Ovary (tissue), 9 donors: ENCODE results near the gene GSG1L. TPM values are rescaled to one million over a fixed set of nuclear protein-coding genes. Genes with fewer than 3 reads are reported as not detected.
"Not testable (repeated sequence)": the region's sequence is repeated elsewhere in the genome, so short reads cannot be mapped to it uniquely, and the experiment has no call there.

Experiments used
- DNase-seq, 5 donors: peaks; one replicate each; pipeline ENCODE4 v3.0.0-alpha.2; 2019 to 2020
- H3K27ac ChIP-seq, 2 donors: fragments of 200-600 bp; one replicate each; pipeline versions ENCODE4 v1.5.1 to v1.8.0; 2019 to 2022
- H3K27me3 ChIP-seq: fragments of 200-600 bp; one replicate; pipeline ENCODE4 v1.8.0; 2022
- H3K36me3 ChIP-seq: fragments of 200-600 bp; sonication (generic); one replicate; pipeline ENCODE4 v1.5.1; 2019
- H3K4me1 ChIP-seq: one replicate; pipeline ENCODE4 v1.8.1; 2013; ENCODE audit warnings: mild to moderate bottlenecking, moderate library complexity; ENCODE audit not compliant: insufficient read depth
- H3K4me3 ChIP-seq: fragments of 200-600 bp; sonication (generic); one replicate; pipeline ENCODE4 v1.5.1; 2017
- H3K9me3 ChIP-seq, 2 donors: fragments of 200-600 bp in 1 of 2; sonication (generic) in 1 of 2; one replicate each; pipeline versions ENCODE4 v1.5.1 to v1.8.1; 2013 to 2019; ENCODE audit warnings: mild to moderate bottlenecking in 1 of 2, moderate library complexity in 1 of 2
- EP300 ChIP-seq: sonication (generic); formaldehyde crosslinking; IDR thresholded peaks from one replicate; pipeline ENCODE4 v1.6.1; 2017; ENCODE audit warnings: antibody characterized with exemption
- POLR2A ChIP-seq: fragments of 450-650 bp; IDR thresholded peaks from one replicate; pipeline ENCODE4 v1.6.1; 2017; ENCODE audit warnings: antibody characterized with exemption, mild to moderate bottlenecking, moderate library complexity
- WGBS, 3 donors: extraction: QIAGEN DNeasy Blood & Tissue Kit in 1 of 3; methylation state at CpG; one replicate each; pipeline versions ENCODE4 v1.1.5 to v1.1.7; 2013 to 2017; 5-methylcytosine and 5-hydroxymethylcytosine counted together
- intact Hi-C, 4 donors: fragments of 100-400 bp; cut with DNase I; formaldehyde crosslinking; loops; one replicate each; pipeline versions ENCODE4 v1.11.0 to v1.15.1; 2022 to 2023
- polyA plus RNA-seq, 2 donors: library from polyadenylated mRNA; stranded (reverse); fragments of 200-250 nt in 1 of 2; fragments of 350-450 nt in 1 of 2; fragmentation: Illumina TruSeq in 1 of 2; extraction: RNeasy Lipid Tissue Mini Kit (QIAGEN cat#74804) in 1 of 2; gene quantifications; one replicate each; pipeline ENCODE4 v1.2.3, GENCODE V29; 2013 to 2014
- total RNA-seq, 7 donors: library from RNA; depleted of rRNA in 2 of 7; stranded (reverse); fragments of >200 nt in 2 of 7; fragmentation: NEBNext Ultra II Directional in 3 of 7; extraction: Animal tissue kit (Norgen Biotek cat#: 25700) in 3 of 7; gene quantifications; one replicate each; pipeline versions ENCODE4 v1.1.0 to v1.2.4, GENCODE V29; 2016 to 2023
- TF ChIP-seq, protein P1 (sequence below), 3 donors: fragments of 450-650 bp in 2 of 3; fragments of 200-600 bp in 1 of 3; IDR thresholded peaks; one replicate each; pipeline versions ENCODE4 v1.5.1 to v1.8.0; 2016 to 2022; ENCODE audit warnings: antibody characterized with exemption in 3 of 3, mild to moderate bottlenecking in 1 of 3
- donor health status: DM: no; HTN: no; CAD: no; lungs with moderate emphysema.
- donor health status: DM: no; HTN: no; CAD: no.
- donor health status: Bipolar disorder and iron deficiency.
- donor health status: DM: yes; HTN: yes; CAD: no.
- donor health status: DM: no; HTN: no; CAD: no.
- donor health status: DM: yes; HTN: yes; CAD: no.

The GSG1L gene
- total and polyA plus RNA-seq, 9 donors = 0.30 to 1.1 (median 0.46) TPM; not detected in 4

DNA sequence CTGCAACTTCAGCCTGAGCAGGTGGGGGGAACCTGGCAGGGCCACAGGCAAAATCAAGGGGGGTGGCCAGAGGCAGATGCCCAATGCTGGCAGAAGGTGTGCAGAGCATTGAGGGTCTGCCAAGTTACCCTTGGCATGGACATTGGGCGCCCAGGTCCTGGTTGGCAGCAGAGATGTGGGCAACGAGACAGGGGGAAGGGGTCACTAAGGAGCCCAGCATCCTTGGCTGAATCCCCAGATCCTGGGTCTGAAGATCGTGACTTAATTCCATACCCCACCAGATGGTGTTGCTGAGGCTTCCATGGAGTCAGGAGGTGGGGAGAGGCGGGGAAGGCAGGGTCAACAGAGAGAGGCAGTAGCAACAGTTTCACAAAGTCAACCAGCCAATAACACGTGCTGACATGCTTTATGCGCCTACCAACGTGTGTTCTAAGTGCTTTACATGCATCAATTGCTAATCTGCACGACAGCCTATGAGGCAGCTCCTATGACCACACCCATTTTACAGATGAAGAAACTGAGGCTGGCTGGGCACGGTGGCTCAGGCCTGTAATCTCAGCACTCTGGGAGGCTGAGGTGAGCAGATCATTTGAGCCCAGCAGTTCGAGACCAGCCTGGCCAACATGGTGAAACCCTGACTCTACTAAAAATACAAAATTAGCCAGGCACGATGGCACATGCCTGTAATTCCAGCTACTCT, 83.3 kb downstream of the GSG1L start:
- 55 to 65% (median 60%) methylated on average over 11 of the region's 11 CpGs for WGBS, 3 donors
- Histone ChIP-seq H3K27ac (no peak overlapping the region), H3K4me3 (no peak overlapping the region), H3K36me3 (no peaks in the 10 kb centered on the region), H3K4me1 (no peaks in the 10 kb centered on the region), H3K27me3 (no peaks in the 10 kb centered on the region), H3K9me3 (no peaks in the 10 kb centered on the region)
- no peak for DNase-seq
- intact Hi-C loops = no loop called here
- TF ChIP-seq, protein P1, sequence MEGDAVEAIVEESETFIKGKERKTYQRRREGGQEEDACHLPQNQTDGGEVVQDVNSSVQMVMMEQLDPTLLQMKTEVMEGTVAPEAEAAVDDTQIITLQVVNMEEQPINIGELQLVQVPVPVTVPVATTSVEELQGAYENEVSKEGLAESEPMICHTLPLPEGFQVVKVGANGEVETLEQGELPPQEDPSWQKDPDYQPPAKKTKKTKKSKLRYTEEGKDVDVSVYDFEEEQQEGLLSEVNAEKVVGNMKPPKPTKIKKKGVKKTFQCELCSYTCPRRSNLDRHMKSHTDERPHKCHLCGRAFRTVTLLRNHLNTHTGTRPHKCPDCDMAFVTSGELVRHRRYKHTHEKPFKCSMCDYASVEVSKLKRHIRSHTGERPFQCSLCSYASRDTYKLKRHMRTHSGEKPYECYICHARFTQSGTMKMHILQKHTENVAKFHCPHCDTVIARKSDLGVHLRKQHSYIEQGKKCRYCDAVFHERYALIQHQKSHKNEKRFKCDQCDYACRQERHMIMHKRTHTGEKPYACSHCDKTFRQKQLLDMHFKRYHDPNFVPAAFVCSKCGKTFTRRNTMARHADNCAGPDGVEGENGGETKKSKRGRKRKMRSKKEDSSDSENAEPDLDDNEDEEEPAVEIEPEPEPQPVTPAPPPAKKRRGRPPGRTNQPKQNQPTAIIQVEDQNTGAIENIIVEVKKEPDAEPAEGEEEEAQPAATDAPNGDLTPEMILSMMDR (IDR thresholded peaks at IDR 0.05) = no peak
- TF ChIP-seq EP300 (no peak), POLR2A (no peak)

DNA sequence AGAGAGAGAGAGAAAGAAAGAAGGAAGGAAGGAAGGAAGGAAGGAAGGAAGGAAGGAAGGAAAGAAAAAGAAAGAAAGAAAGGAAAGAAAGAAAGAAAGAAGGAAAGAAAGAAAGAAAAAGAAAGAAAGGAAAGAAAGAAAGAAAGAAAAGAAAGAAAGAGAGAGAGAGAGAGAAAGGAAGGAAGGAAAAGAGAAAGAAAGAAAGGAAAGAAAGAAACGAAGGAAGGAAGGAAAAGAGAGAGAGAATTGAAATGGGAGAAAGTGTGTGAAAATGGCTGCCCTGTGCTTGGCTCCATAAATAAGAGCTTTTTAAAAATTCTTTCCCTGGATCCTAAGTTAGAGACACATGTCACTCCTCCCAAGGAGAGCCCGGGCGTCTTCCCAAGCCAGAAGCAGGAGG, 83.8 kb downstream of the GSG1L start:
- H3K36me3 ChIP-seq = not testable (repeated sequence)

DNA sequence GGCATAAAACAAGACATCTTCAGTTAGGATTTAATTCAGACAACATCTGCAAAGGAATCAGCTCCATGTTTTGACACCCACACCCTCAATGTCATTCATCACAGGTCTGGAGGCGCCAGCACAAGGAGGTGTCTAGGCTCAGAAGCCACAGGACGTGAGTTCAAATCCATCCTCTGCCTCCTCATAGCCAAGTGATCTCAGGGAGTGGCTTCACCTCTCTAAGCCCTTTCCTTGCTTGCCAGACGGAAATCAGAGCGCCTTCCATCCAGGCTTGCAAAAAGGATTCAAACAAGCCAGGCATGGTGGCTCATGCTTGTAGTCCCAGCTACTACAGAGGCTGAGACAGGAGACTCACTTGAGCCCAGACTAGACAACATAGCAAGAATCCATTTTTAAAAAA, 84.6 kb downstream of the GSG1L start:
- no peaks in the 10 kb centered on the region for H3K36me3 ChIP-seq
- no peak for TF ChIP-seq POLR2A
- TF ChIP-seq EP300 = no peak
- TF ChIP-seq, protein P1 (IDR thresholded peaks at IDR 0.05) = no peak
- WGBS, 3 donors = 75 to 90% (median 87%) methylated on average over 4 of the region's 4 CpGs
- no peaks in the 10 kb centered on the region for H3K27me3 ChIP-seq
- H3K4me1 ChIP-seq = no peaks in the 10 kb centered on the region
- H3K9me3 ChIP-seq = no peaks in the 10 kb centered on the region
- no peak overlapping the region for H3K4me3 ChIP-seq
- intact Hi-C loops = no loop called here
- no peak overlapping the region for H3K27ac ChIP-seq
- DNase-seq = no peak

More for the DNA sequence above, 83.8 kb downstream of the GSG1L start:
- H3K4me1 ChIP-seq, intact Hi-C loops, H3K4me3 ChIP-seq, H3K27ac ChIP-seq, DNase-seq, H3K27me3 ChIP-seq, H3K9me3 ChIP-seq: not testable (repeated sequence)
- WGBS, 3 donors = 45 to 53% (median 48%) methylated on average over 3 of the region's 3 CpGs

DNA sequence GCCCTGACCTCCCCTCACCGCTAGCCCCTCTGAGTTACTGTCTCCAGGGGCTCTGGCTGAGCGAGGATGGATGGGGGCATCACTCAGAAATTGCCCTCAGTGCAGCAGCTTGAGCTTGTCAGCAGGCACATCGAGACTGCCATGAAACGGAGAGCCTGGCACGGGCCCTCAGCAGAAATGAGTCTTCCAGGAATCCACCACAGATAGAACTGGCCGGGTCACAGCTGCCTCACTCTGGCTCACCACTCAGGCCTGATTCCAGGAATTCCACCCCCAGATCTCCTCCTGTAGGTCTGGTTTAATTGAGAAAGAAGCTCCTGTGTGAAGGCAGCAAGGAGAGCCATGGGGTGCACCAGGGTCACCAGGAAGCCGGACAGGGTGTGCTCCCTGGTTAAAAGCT, 85.5 kb downstream of the GSG1L start:
- intact Hi-C loops = no loop called here

DNA sequence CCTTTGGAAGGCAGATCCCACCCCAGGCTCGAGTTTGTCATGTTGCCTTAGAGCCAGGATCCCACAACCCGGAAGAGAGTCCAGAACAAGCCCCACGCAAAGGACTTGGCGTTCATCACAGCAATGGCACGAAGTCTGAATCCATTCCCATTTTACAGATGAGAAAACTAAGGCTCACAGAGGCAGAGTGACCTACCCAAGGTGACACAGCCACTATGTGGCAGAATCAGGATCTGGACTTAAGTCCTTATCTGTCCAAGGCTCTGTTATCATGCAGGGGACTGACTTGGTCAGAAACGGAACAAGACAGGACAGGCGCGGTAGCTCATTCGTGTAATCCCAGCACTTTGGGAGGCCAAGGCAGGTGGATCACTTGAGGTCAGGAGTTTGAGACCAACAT, 86.5 kb downstream of the GSG1L start:
- no peaks in the 10 kb centered on the region for H3K4me1 ChIP-seq
- no peaks in the 10 kb centered on the region for H3K27me3 ChIP-seq
- 86 to 90% (median 88%) methylated on average over 9 of the region's 9 CpGs for WGBS, 3 donors
- intact Hi-C loops = no loop called here
- no peak for TF ChIP-seq EP300
- TF ChIP-seq, protein P1 (IDR thresholded peaks at IDR 0.05) = no peak
- H3K36me3 ChIP-seq = no peaks in the 10 kb centered on the region
- DNase-seq = no peak
- no peak overlapping the region for H3K4me3 ChIP-seq
- H3K9me3 ChIP-seq = no peaks in the 10 kb centered on the region
- H3K27ac ChIP-seq = no peak overlapping the region

More for the DNA sequence above, 85.5 kb downstream of the GSG1L start:
- no peaks in the 10 kb centered on the region for H3K36me3 ChIP-seq
- no peak overlapping the region for H3K27ac ChIP-seq
- DNase-seq = no peak
- H3K9me3 ChIP-seq = no peaks in the 10 kb centered on the region
- no peak overlapping the region for H3K4me3 ChIP-seq
- WGBS, 3 donors = 18 to 42% (median 24%) methylated on average over 7 of the region's 7 CpGs
- TF ChIP-seq, protein P1 (IDR thresholded peaks at IDR 0.05) = no peak
- no peak for TF ChIP-seq EP300
- H3K4me1 ChIP-seq = no peaks in the 10 kb centered on the region
- no peaks in the 10 kb centered on the region for H3K27me3 ChIP-seq
